Measurements from ENCODE around the gene SLC16A13.
"Not testable (repeated sequence)": the region's sequence is repeated elsewhere in the genome, so short reads cannot be mapped to it uniquely, and the experiment has no call there.

The SLC16A13 gene

GRCh38 chr17:7084088-7084487 is 48.3 kb downstream of the SLC16A13 start:
- DNase-seq (ENCODE audit: low spot score): no peak
- TF ChIP-seq, protein P1, sequence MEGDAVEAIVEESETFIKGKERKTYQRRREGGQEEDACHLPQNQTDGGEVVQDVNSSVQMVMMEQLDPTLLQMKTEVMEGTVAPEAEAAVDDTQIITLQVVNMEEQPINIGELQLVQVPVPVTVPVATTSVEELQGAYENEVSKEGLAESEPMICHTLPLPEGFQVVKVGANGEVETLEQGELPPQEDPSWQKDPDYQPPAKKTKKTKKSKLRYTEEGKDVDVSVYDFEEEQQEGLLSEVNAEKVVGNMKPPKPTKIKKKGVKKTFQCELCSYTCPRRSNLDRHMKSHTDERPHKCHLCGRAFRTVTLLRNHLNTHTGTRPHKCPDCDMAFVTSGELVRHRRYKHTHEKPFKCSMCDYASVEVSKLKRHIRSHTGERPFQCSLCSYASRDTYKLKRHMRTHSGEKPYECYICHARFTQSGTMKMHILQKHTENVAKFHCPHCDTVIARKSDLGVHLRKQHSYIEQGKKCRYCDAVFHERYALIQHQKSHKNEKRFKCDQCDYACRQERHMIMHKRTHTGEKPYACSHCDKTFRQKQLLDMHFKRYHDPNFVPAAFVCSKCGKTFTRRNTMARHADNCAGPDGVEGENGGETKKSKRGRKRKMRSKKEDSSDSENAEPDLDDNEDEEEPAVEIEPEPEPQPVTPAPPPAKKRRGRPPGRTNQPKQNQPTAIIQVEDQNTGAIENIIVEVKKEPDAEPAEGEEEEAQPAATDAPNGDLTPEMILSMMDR (IDR thresholded peaks at IDR 0.05; ENCODE audit: extremely low read depth, insufficient read depth, missing control alignments): no peak
- in situ Hi-C loops (cut with MboI; ENCODE audit: low pct_unique_long_range_greater_than_20kb, low sequenced_read_pairs, unreplicated experiment): no loop called here

DNA sequence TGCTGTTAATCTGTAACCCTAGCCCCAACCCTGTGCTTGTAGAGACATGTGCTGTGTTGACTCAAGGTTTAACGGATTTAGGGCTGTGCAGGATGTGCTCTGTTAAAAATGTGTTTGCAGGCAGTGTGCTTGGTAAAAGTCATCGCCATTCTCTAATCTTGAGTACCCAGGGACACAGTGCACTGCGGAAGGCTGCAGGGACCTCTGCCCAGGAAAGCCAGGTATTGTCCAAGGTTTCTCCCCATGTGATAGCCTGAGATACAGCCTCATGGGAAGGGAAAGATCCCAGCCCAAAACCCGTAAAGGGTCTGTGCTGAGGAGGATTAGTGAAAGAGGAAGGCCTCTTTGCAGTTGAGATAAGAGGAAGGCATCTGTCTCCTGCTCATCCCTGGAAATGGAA is 52.6 kb downstream of the SLC16A13 start:
- DNase-seq (ENCODE audit: low spot score); in situ Hi-C loops (cut with MboI; ENCODE audit: low pct_unique_long_range_greater_than_20kb, low sequenced_read_pairs, unreplicated experiment): not testable (repeated sequence)

DNA sequence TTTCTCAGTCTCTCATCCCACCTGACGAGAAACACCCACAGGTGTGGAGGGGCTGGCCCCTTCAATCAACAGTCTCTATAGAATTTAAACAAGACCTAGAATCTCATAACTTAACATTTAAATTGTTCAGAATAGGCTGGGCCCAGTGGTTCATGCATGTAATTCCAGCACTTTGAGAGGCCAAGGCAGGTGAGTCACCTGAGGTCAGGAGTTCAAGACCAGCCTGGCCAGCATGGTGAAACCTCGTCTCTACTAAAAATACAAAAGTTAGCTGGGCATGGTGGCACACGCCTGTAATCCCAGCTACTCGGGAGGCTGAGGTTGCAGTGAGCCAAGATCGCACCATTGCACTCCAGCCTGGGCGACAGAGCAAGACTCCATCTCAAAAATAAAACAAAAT is 53.8 kb downstream of the SLC16A13 start:
- in situ Hi-C loops (cut with MboI; ENCODE audit: low pct_unique_long_range_greater_than_20kb, low sequenced_read_pairs, unreplicated experiment); DNase-seq (ENCODE audit: low spot score): not testable (repeated sequence)
